ENCODE data around the gene LSM12.

The LSM12 gene

GRCh38 chr17:44010966-44011647 is 55.4 kb downstream of the LSM12 start:
- CTCF ChIA-PET = interaction anchor here (0.8 to 5.1 kb wide), 4 partner anchors 68 to 133 kb away, joined by 3 to 16 read pairs (median 4); partner anchors contain the start of gene PPY
- POLR2A ChIA-PET = interaction anchor here (1.3 kb wide), 1 partner anchor 31 kb away, joined by 4 read pairs; no protein-coding TSS in a partner anchor
- Histone ChIP-seq H3K27ac (ENCODE audit: extremely low read depth, low read depth, low read length) (no peak overlapping the region), H3K4me3 (ENCODE audit: low read depth, low read length) (no peak overlapping the region), H3K9me3 (ENCODE audit: control insufficient read depth, insufficient read depth, low read depth, low read length) (no peaks in the 10 kb centered on the region), H3K36me3 (ENCODE audit: control insufficient read depth in 2 of 2, insufficient read depth in 1 of 2, low read length in 2 of 2) (peaks cover 0 to 23% of the 10 kb centered on the region in 2 experiments; a peak in 1 of 3 replicates), H3K4me1 (ENCODE audit: control insufficient read depth, insufficient read depth, low read length) (peaks cover 18% of the 10 kb centered on the region)
- no peak for TF ChIP-seq CTCF (tag by site-specific recombination; IDR thresholded peaks at IDR 0.05)
- peak; percentile 88 for TF ChIP-seq ZNF600 (tag by site-specific recombination; IDR thresholded peaks at IDR 0.05)
- no peak for TF ChIP-seq ZNF488 (tag by site-specific recombination; IDR thresholded peaks at IDR 0.05)
- TF ChIP-seq SP2 (tag by site-specific recombination; IDR thresholded peaks at IDR 0.05) = no peak; the same call in 1 of the 2 replicates
- peak; percentile 47; the same call in 1 of the 2 replicates for TF ChIP-seq GLIS1 (tag by site-specific recombination; IDR thresholded peaks at IDR 0.05)
- TF ChIP-seq IKZF3 (tag by site-specific recombination; IDR thresholded peaks at IDR 0.05) = no peak
- TF ChIP-seq PRDM4 (tag by site-specific recombination; IDR thresholded peaks at IDR 0.05) = peak; percentile 43; the same call in 1 of the 2 replicates
- TF ChIP-seq ZNF510 (tag by site-specific recombination; IDR thresholded peaks at IDR 0.05; ENCODE audit: insufficient replicate concordance) = no peak

- no peak overlapping the region for H3K27ac ChIP-seq (ENCODE audit: extremely low read depth, low read depth, low read length)
- TF ChIP-seq BCL11A (tag by site-specific recombination; IDR thresholded peaks at IDR 0.05; ENCODE audit: low read depth) (no peak), ZNF585B (tag by site-specific recombination; IDR thresholded peaks at IDR 0.05) (no peak), ZBTB11 (tag by site-specific recombination; conservative IDR thresholded peaks at IDR 0.05; ENCODE audit: low read depth) (no peak), ZNF707 (tag by site-specific recombination; IDR thresholded peaks at IDR 0.05) (no peak), ZNF639 (tag by site-specific recombination; IDR thresholded peaks at IDR 0.05) (no peak), HIC1 (tag by site-specific recombination; IDR thresholded peaks at IDR 0.05) (0 out of 2 replicates have a peak, but pooled peaks have one; percentile 14), ZIC2 (tag by site-specific recombination; IDR thresholded peaks at IDR 0.05) (peak; percentile 79)
- peaks cover 0 to 23% of the 10 kb centered on the region in 2 experiments; a peak in 1 of 3 replicates for H3K36me3 ChIP-seq (ENCODE audit: control insufficient read depth in 2 of 2, insufficient read depth in 1 of 2, low read length in 2 of 2)
- no peak overlapping the region for H3K4me3 ChIP-seq (ENCODE audit: low read depth, low read length)
- H3K9me3 ChIP-seq (ENCODE audit: control insufficient read depth, insufficient read depth, low read depth, low read length) = no peaks in the 10 kb centered on the region
- CTCF ChIA-PET = interaction anchor here (0.6 to 5.1 kb wide), 20 partner anchors 8 to 160 kb away, joined by 3 to 28 read pairs (median 3); partner anchors contain the start of gene PPY
- peaks cover 18% of the 10 kb centered on the region for H3K4me1 ChIP-seq (ENCODE audit: control insufficient read depth, insufficient read depth, low read length)
- POLR2A ChIA-PET = interaction anchor here (0.6 to 1.7 kb wide), 6 partner anchors 13 to 160 kb away, joined by 3 to 6 read pairs (median 3); partner anchors contain the start of gene G6PC3
Measured at GRCh38 chr17:44008205-44008909, 58.1 kb downstream of the LSM12 start.

Data from HEK293 (cell line).